ENCODE measurements around the gene ADAMTS15.

DNA sequence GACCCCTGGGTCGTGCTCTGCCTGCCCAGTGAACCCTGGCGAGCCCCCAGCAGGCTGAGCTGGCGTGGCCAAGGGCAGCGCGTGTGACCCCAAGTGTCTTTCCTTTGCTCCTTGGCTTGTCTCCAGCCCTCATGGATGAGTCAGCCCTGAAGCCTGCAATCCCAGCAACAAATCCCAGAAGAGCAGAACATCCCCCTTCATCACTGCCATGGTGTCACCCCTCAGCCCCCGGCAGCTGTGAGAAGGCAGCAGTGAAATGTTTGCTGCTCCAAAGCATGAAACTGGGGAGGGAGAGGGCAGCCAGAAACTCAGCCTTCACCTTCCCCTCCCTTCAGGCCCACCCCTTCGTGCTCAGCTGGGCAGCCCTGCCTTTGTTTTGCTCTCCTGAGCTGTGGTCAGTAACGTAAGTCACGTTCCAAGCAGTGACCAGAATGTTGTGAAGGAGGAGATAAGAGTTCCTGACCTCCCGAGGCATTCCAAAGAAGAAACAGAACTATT, 29.8 kb downstream of the ADAMTS15 start:
- TF ChIP-seq POLR2AphosphoS5 (IDR thresholded peaks at IDR 0.05; ENCODE audit: insufficient read depth, low read depth, low read length) (peak; percentile 52), POLR2A (IDR thresholded peaks at IDR 0.05; ENCODE audit: low read depth, low read length) (no peak), EZH2 (IDR thresholded peaks at IDR 0.05; ENCODE audit: borderline replicate concordance, low read depth, low read length, severe bottlenecking) (no peak), CTCF (IDR thresholded peaks at IDR 0.05; ENCODE audit: extremely low read depth in 1 of 2, insufficient read depth in 1 of 2, low read depth in 1 of 2, low read length in 2 of 2) (no peak), JUN (IDR thresholded peaks at IDR 0.05; ENCODE audit: borderline replicate concordance, insufficient read depth, insufficient read length, low read depth) (no peak), MYC (IDR thresholded peaks at IDR 0.05; ENCODE audit: low read depth, low read length) (no peak)

Data from endothelial cell of umbilical vein (primary cell).